ENCODE measurements around the gene AIM2. TPM values are rescaled to one million over a fixed set of nuclear protein-coding genes. Genes with fewer than 3 reads are reported as not detected.
"Not testable (repeated sequence)": the region's sequence is repeated elsewhere in the genome, so short reads cannot be mapped to it uniquely, and the experiment has no call there.

Gene AIM2
- total and polyA plus RNA-seq, 5 experiments from 2014 or later: 0.60 to 0.93 (median 0.86) TPM; not detected in 2

GRCh38 chr1:159071970-159072582, 4.5 kb downstream of the AIM2 start:
- ATAC-seq (no peak), DNase-seq (peak in 3 of 10 donors; percentile 40 to 49 (median 43))
- no peak overlapping the region for H3K4me3 Mint-ChIP-seq

GRCh38 chr1:159068886-159069285, 7.7 kb downstream of the AIM2 start:
- DNase-seq (no peak), ATAC-seq (no peak)
- H3K27ac Mint-ChIP-seq: peak overlapping the region in 2 of 10 donors; percentile 17 to 88
- peaks cover 0 to 11% (median 2%) of the 10 kb centered on the region in 5 donors for H3K27me3 Mint-ChIP-seq
- peak overlapping the region in 1 of 10 donors; percentile 50 for H3K4me3 Mint-ChIP-seq
- H3K9me3 Mint-ChIP-seq: no peaks in the 10 kb centered on the region
- peaks cover 5 to 57% (median 13%) of the 10 kb centered on the region in 4 donors for H3K4me1 Mint-ChIP-seq
- no peaks in the 10 kb centered on the region for H3K36me3 Mint-ChIP-seq
- POLR2A ChIA-PET: interaction anchor here (0.8 kb wide), 1 partner anchor 60 kb away, joined by 3 read pairs; the partner anchor contains the start of gene IFI16

More at GRCh38 chr1:159071970-159072582, 4.5 kb downstream of the AIM2 start:
- H3K36me3 Mint-ChIP-seq: no peaks in the 10 kb centered on the region
- H3K27me3 Mint-ChIP-seq: peaks cover 0 to 11% (median 0%) of the 10 kb centered on the region in 5 donors
- H3K4me1 Mint-ChIP-seq: peaks cover 5 to 44% (median 13%) of the 10 kb centered on the region in 4 donors
- no peaks in the 10 kb centered on the region for H3K9me3 Mint-ChIP-seq
- H3K27ac Mint-ChIP-seq: peak overlapping the region in 1 of 10 donors; percentile 4
- POLR2A ChIA-PET: no interaction called here

- POLR2A ChIA-PET: interaction anchor here (0.8 kb wide), 1 partner anchor 59 kb away, joined by 3 read pairs; the partner anchor contains the start of gene IFI16
- Mint-ChIP-seq H3K27ac (peak overlapping the region; percentile 79 to 95 (median 86)), H3K36me3 (no peaks in the 10 kb centered on the region), H3K27me3 (peaks cover 0 to 11% (median 2%) of the 10 kb centered on the region in 5 donors), H3K4me1 (peaks cover 5 to 57% (median 13%) of the 10 kb centered on the region in 4 donors), H3K9me3 (no peaks in the 10 kb centered on the region), H3K4me3 (peak overlapping the region; percentile 4 to 78 (median 56))
- ATAC-seq (peak; percentile 47 to 65), DNase-seq (no peak)
These were observed 8.6 kb downstream of the AIM2 start for GRCh38 chr1:159067699-159068621.

GRCh38 chr1:159066108-159066507, 10.5 kb downstream of the AIM2 start:
- POLR2A ChIA-PET: no interaction called here
- Mint-ChIP-seq H3K36me3 (no peaks in the 10 kb centered on the region), H3K27ac (peak overlapping the region in 5 of 10 donors; percentile 6 to 88 (median 44)), H3K4me3 (no peak overlapping the region), H3K27me3 (peaks cover 0 to 2% (median 0%) of the 10 kb centered on the region in 5 donors), H3K9me3 (no peaks in the 10 kb centered on the region), H3K4me1 (peaks cover 5 to 58% (median 13%) of the 10 kb centered on the region in 4 donors)
- DNase-seq (no peak), ATAC-seq (no peak)

- Mint-ChIP-seq H3K4me1 (peaks cover 5 to 52% (median 13%) of the 10 kb centered on the region in 4 donors), H3K27ac (peak overlapping the region in 2 of 10 donors; percentile 82 to 88), H3K27me3 (peaks cover 0 to 2% (median 0%) of the 10 kb centered on the region in 5 donors), H3K36me3 (no peaks in the 10 kb centered on the region), H3K4me3 (no peak overlapping the region), H3K9me3 (no peaks in the 10 kb centered on the region)
- no peak for ATAC-seq
- POLR2A ChIA-PET: no interaction called here
- no peak for DNase-seq
These were observed 11.5 kb downstream of the AIM2 start for GRCh38 chr1:159065106-159065505.

GRCh38 chr1:159058751-159059150, 17.8 kb downstream of the AIM2 start:
- H3K27ac Mint-ChIP-seq: peak overlapping the region in 1 of 10 donors; percentile 37
- H3K4me1 Mint-ChIP-seq: peaks cover 3 to 51% (median 10%) of the 10 kb centered on the region in 4 donors
- POLR2A ChIA-PET: no interaction called here
- no peaks in the 10 kb centered on the region for H3K27me3 Mint-ChIP-seq
- DNase-seq (no peak), ATAC-seq (no peak)
- peaks cover 7 to 28% (median 25%) of the 10 kb centered on the region in 3 donors for H3K36me3 Mint-ChIP-seq
- H3K4me3 Mint-ChIP-seq: no peak overlapping the region
- no peaks in the 10 kb centered on the region for H3K9me3 Mint-ChIP-seq

GRCh38 chr1:159056069-159056698, 20.4 kb downstream of the AIM2 start:
- no peak for DNase-seq
- Mint-ChIP-seq H3K4me1 (peaks cover 5 to 67% (median 20%) of the 10 kb centered on the region in 4 donors), H3K27me3 (no peaks in the 10 kb centered on the region), H3K9me3 (no peaks in the 10 kb centered on the region), H3K27ac (peak overlapping the region in 4 of 10 donors; percentile 30 to 69 (median 43)), H3K4me3 (no peak overlapping the region), H3K36me3 (peaks cover 15 to 53% (median 42%) of the 10 kb centered on the region in 3 donors)
- ATAC-seq: no peak
- POLR2A ChIA-PET: interaction anchor here (0.8 kb wide), 1 partner anchor 15 kb away, joined by 3 read pairs; no protein-coding TSS in a partner anchor

GRCh38 chr1:159055181-159055641, 21.4 kb downstream of the AIM2 start:
- H3K27me3 Mint-ChIP-seq: no peaks in the 10 kb centered on the region
- no peak for ATAC-seq
- H3K36me3 Mint-ChIP-seq: peaks cover 19 to 63% (median 46%) of the 10 kb centered on the region in 3 donors
- peaks cover 5 to 72% (median 26%) of the 10 kb centered on the region in 4 donors for H3K4me1 Mint-ChIP-seq
- no peaks in the 10 kb centered on the region for H3K9me3 Mint-ChIP-seq
- DNase-seq: peak in 1 of 10 donors; percentile 16
- peak overlapping the region in 1 of 10 donors; percentile 51 for H3K4me3 Mint-ChIP-seq
- POLR2A ChIA-PET: no interaction called here
- peak overlapping the region in 4 of 10 donors; percentile 45 to 79 (median 72) for H3K27ac Mint-ChIP-seq

- H3K27ac Mint-ChIP-seq: peak overlapping the region in 7 of 10 donors; percentile 1 to 78 (median 58)
- peaks cover 19 to 70% (median 47%) of the 10 kb centered on the region in 3 donors for H3K36me3 Mint-ChIP-seq
- POLR2A ChIA-PET: no interaction called here
- H3K4me1 Mint-ChIP-seq: peaks cover 5 to 68% (median 27%) of the 10 kb centered on the region in 4 donors
- no peaks in the 10 kb centered on the region for H3K27me3 Mint-ChIP-seq
- DNase-seq (no peak), ATAC-seq (no peak)
- H3K9me3 Mint-ChIP-seq: no peaks in the 10 kb centered on the region
- no peak overlapping the region for H3K4me3 Mint-ChIP-seq
These were observed 22.1 kb downstream of the AIM2 start for GRCh38 chr1:159054427-159054826.

- no peaks in the 10 kb centered on the region for H3K9me3 Mint-ChIP-seq
- H3K27me3 Mint-ChIP-seq: no peaks in the 10 kb centered on the region
- peak overlapping the region in 6 of 10 donors; percentile 5 to 67 (median 48) for H3K27ac Mint-ChIP-seq
- DNase-seq (no peak), ATAC-seq (no peak)
- peaks cover 8 to 61% (median 30%) of the 10 kb centered on the region in 4 donors for H3K4me1 Mint-ChIP-seq
- H3K36me3 Mint-ChIP-seq: peaks cover 21 to 90% (median 46%) of the 10 kb centered on the region in 3 donors
- POLR2A ChIA-PET: no interaction called here
- no peak overlapping the region for H3K4me3 Mint-ChIP-seq
These were observed 25.1 kb downstream of the AIM2 start for GRCh38 chr1:159051436-159051835.

- DNase-seq (peak in 3 of 10 donors; percentile 9 to 19 (median 13)), ATAC-seq (peak in 1 of 2 donors; percentile 37)
- H3K27me3 Mint-ChIP-seq, H3K9me3 Mint-ChIP-seq, POLR2A ChIA-PET: not testable (repeated sequence)
- Mint-ChIP-seq H3K4me1 (peaks cover 10 to 39% (median 33%) of the 10 kb centered on the region in 4 donors), H3K4me3 (peak overlapping the region in 6 of 10 donors; percentile 1 to 55 (median 22)), H3K36me3 (peaks cover 10 to 88% (median 20%) of the 10 kb centered on the region in 3 donors), H3K27ac (peak overlapping the region; percentile 1 to 83 (median 61))
These were observed 30.1 kb downstream of the AIM2 start for GRCh38 chr1:159046486-159046885.

All from naive thymus-derived CD8-positive, alpha-beta T cell (primary cell).